HG02610 (cell line): ENCODE data around the gene RNASE4.
"Not testable (repeated sequence)": the region's sequence is repeated elsewhere in the genome, so short reads cannot be mapped to it uniquely, and the experiment has no call there.

Source experiments
- ATAC-seq: cut with Tn5 transposase; IDR thresholded peaks from one replicate; pipeline ENCODE4 v1.9.1; 2021; ENCODE audit warnings: mild to moderate bottlenecking, moderate library complexity; ENCODE audit not compliant: unreplicated experiment

RNASE4 gene

DNA sequence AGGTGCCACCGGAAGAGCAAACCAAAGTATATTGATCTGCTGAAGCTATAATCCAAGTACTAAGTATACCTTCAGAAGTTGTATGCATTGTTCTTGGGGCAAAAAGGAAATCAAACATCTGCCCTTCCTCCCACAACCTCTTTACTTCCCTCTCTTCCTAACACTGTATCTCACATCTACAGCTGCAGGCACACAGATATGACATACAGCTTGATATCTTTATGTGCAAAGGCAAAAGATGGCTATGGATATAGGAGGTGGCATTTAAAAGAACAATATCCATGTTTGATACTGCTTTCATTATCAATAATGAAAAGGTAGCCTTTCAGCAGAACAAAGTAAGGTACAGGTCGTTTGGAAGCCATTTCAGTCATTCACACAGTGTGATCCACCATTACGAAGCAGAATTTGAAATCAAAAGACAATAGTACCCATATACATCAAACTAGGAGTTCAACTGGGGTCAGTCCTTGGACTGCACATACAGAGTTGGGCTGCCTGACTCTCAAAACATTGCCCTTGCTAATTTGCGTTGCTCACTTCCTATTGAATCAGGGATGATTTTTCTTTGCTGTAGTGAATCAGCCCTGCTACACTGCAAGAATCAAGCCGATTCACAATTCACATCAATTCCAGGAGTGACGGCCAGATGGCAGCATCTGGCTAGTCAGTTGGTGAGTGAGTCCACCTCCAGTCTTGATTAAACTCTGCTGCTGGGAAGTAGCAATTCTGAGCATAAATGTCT, 13.1 kb downstream of the RNASE4 start:
- ATAC-seq, result no peak

- ATAC-seq, result no peak
Observed at GRCh38 chr14:20698018-20698329, 13.6 kb downstream of the RNASE4 start.

GRCh38 chr14:20698934-20699333, 14.6 kb downstream of the RNASE4 start:
- ATAC-seq, result no peak

- no peak for ATAC-seq
Observed at GRCh38 chr14:20699931-20700330, 15.6 kb downstream of the RNASE4 start.

DNA sequence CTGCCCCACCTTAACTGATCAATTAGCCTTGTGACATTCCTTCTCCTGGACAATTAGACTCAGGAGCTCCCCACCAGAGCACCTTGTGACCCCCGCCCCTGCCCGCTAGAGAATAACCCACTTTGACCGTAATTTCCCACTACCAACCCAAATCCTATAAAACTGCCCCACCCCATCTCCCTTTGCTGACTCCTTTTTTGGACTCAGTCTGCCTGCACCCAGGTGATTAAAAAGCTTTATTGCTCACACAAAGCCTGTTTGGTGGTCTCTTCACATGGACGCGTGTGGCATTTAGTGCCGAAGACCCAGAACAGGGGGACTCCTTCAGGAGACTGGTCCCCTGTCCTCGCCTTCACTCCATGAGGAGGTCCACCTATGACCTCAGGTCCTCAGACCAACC, 16.6 kb downstream of the RNASE4 start:
- ATAC-seq, result not testable (repeated sequence)

DNA sequence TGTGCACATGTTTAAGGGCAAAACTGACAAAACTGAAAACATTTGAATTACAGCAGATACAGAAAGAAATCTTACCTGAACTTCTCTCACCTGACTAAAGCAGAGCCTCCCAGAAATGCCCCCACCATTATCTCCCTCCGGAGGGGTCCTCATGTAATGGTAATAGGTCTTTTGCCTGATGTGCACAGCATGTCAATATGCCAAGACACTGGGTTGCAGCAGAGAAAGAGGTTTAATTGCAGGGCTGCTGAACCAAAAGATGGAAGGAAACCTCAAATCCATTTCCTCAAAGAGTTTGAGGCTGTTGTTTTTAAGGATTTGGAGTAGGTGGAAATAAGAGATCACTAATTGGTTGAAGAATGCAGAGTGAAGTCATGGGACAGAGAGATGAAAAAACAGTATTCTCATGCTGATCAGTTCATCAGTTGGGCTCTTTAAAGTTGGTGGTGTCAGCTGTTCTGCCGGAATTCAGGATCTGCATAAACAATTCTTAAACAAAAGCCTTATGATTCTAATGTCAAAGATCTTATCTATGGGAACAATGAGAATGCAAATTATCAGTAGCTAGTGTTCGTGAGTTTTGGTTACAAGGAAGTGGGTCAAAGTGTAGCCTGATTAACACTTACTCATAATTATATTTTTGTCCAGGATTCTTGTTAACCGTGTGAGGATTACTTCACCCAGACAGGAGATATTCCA, 22.4 kb downstream of the RNASE4 start:
- ATAC-seq, result no peak

- ATAC-seq, result no peak
Observed at GRCh38 chr14:20707622-20708021, 23.3 kb downstream of the RNASE4 start.

DNA sequence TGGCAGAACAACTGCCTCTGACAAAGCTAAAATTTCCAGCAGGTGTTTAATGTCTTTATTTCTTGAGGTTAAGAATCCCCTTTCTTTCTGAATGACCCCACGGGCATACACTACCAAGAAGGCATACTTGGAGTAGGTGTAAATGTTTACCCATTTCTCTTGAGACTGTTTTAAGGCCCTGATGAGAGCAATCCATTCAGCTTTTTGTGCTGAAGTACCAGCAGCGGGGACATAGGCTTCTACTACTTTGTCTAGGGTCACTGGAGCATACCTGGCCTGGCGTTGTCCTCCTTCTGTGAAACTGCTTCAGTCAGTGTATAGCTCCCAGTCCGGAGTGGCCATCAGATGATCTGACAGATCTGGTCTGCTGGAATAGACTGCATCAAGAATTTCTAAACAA, 26.9 kb downstream of the RNASE4 start:
- ATAC-seq, result no peak

DNA sequence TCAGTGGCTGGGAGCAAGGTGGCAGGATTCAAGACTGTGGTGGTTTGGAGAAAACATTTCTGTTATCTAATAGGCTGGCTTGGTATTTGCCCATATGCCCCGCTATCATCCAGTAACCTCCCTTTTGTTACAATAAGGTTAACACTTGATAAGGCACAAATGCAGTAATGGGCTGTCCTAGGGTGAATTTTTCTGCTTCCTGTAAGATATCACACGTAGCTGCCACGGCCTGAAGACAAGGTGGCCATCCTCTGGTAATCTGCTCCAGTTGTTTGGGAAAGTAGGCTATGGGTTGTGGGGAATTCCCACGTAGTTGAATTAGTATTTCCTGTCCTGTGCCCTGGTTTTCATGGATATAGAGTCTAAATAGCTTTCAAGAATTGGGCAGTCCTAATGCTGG, 27.3 kb downstream of the RNASE4 start:
- no peak for ATAC-seq

DNA sequence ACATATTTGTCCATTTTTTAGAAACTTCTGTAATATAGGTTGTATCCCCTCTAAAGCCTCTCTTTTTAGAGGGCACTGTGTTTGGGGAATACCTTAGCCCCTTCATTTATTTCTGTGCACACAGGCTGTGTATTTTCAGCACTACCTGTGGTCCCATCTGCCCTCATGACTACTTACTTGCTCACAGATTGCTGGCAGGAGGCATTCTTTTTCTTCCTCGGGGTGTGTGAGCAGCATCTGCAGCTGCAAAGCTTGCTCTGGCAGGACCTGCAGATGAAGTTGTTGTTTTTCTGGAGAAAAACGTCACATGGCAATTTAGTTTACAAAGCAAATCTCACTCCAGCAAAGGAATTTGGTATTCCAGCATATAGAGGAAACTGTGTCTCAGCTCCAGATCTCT, 28.5 kb downstream of the RNASE4 start:
- ATAC-seq, result no peak

DNA sequence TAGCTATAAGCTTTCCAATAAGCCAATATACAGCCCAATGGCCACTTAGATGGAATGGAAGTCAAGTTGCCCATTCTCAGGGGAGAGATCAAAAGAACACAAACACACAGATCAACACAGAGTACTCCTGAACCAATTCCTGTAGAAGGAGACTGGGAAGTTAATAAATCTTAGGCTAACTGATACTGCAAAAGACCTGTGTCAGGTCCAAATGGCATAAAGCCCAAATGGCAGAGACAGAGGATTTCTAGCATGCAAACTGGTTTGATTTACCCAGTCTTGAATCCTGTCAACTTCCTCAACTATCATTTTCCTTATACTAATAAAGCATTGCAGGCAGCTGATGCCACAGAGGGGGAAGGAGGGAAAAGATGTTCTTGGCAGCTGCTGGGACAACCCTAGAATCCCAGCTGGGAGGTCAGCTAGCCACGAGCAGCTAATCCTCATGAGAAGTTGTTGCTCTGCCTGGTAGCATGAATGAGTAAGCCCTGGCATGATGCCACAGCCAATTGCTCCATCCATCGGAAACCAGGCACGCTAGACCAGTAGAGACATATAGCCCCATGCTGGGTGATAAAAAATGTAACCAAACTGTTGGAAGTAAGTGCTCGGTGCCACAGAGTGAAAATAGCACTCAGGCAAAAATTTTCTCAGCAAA, 30.4 kb downstream of the RNASE4 start:
- no peak for ATAC-seq

DNA sequence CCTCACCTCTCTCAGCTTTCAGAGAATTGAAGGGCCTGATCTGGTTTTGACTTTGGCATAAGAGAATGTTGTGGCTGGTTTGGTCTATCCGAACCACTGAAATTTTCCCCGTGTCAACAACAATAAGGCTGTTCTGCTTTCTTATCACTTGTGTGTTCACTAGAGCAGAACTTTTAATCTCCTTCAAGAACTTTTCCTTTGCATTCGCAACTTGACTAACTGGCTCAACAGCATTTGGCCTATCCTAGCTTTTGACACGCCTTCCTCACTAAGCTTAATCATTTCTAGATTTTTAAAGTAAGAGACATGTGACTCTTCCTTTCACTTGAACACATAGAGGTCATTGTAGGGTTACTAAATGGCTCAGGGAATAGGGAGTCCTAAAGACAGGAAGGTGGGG, 35.4 kb downstream of the RNASE4 start:
- ATAC-seq, result no peak

- no peak for ATAC-seq
Observed at GRCh38 chr14:20720741-20721140, 36.4 kb downstream of the RNASE4 start.

DNA sequence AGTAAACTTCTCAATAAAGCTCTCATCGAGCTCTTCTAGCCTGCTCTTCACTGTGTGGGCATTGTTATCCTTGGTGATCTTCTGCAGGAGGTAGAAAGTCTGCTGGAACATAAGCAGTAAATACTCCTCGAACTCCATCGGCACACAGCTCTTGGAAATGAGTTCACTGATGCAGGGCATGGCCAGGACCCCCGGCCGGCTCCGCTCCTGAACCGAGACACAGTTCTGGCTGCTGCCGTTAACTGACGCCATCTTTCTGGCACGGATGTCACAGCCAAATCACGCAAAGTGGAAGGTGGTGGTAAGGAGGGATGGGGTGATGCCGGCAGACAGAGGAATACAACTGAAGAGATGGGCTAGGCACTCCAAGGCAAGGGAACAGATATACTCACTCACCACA, 37.7 kb downstream of the RNASE4 start:
- ATAC-seq, result no peak

- ATAC-seq, result no peak
Observed at GRCh38 chr14:20723488-20723887, 39.1 kb downstream of the RNASE4 start.

- not testable (repeated sequence) for ATAC-seq
Observed at GRCh38 chr14:20726121-20726520, 41.8 kb downstream of the RNASE4 start.

DNA sequence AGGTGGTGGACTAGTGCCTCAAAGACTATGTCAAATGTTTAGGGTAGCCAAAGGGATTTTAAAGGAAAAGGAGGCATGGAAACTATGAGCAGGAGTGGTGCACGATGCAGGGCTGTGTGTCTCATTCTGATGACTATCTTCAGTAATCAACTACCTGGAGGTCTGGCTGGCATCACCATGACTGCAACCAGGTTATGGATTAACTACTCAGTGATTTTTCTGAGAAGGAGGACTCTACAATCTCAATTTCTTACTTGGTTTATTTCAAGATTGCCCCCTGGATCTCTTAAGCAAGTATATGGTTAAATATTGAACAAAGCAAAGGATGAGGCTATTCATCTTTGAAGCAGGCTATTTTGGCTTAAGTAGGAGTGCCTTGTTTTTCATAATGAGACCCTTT, 42.2 kb downstream of the RNASE4 start:
- ATAC-seq, result no peak

DNA sequence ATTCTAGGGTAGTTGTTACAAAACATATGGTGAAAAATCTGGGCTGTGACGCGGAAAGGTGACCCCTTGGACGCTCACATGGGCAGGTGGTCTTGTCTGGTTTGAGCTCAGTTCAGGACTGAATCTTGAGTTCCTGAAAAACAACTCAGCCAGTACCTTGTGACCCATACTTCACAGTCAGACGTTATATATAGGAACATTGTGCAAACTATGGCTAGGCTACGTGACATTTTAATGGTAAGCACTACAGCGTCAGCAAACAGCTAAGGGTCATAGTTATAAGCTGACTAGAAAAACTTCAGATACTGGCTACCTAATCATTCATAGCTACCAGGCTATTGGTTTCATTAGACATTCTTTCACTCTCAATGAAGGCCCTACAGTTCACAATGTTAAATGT, 46.5 kb downstream of the RNASE4 start:
- no peak for ATAC-seq

- no peak for ATAC-seq
Observed at GRCh38 chr14:20732477-20732876, 48.1 kb downstream of the RNASE4 start.

DNA sequence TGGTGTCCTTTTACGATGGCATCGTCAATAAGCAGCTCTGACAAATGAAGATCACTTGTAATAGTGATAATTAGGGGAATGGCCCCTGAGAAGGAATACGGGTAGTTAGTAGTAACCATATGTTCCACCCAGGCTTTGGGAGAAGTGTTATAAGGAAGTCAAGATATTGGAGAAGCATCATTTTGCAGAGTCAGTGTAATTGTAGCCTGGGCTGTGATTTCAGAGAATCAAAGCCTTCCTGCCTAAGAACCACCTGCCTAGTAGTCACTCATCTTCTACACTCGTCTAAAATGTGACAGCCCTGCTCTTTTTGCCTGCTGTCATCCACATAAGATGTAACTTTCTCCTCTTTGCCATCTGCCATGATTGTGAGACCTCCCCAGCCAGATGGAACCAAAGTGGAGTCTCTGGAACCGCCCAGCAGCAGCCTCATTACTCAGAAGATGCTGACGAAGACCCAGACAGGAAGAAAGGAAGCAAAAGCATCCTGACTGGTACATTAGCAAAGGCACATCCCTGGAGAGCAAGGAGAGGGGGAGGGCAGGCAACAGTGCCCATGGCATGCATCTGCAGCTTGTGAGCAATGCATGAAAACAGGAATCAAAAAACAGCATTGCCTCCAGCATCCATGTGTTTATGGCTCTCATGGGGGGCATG, 48.7 kb downstream of the RNASE4 start:
- ATAC-seq, result no peak

- ATAC-seq, result no peak
Observed at GRCh38 chr14:20733684-20734429, 49.5 kb downstream of the RNASE4 start.
